Measurements from ENCODE around the gene NYAP1. TPM values are rescaled to one million over a fixed set of nuclear protein-coding genes. Genes with fewer than 3 reads are reported as not detected.
A peak's percentile ranks its signal among the peaks of the same experiment; 100 is the strongest.

The NYAP1 gene
- total RNA-seq, 2 donors from 2014 or later = 0.37 to 1.5 TPM

DNA sequence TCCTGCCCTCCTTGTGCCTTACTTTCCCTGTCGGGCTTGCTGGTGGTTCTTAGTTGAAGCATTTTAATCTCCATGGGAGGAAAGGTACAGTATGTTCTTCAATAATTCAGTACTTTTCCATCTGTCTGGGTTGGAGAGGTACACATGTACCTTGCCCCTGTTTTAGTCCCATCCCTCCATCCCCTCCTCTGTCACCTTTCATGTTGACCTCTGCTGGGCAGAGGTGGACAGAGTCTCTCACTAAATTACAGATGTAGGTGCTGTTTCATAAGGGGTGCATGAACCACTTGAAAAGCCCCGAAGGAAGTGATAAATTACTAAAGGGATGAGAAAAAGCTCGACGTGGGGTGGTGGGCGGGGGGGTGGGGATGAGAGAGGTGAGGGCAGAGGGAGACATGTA, 60.7 kb downstream of the NYAP1 start:
- no peak overlapping the region for H3K4me3 ChIP-seq
- TF ChIP-seq, protein P1, sequence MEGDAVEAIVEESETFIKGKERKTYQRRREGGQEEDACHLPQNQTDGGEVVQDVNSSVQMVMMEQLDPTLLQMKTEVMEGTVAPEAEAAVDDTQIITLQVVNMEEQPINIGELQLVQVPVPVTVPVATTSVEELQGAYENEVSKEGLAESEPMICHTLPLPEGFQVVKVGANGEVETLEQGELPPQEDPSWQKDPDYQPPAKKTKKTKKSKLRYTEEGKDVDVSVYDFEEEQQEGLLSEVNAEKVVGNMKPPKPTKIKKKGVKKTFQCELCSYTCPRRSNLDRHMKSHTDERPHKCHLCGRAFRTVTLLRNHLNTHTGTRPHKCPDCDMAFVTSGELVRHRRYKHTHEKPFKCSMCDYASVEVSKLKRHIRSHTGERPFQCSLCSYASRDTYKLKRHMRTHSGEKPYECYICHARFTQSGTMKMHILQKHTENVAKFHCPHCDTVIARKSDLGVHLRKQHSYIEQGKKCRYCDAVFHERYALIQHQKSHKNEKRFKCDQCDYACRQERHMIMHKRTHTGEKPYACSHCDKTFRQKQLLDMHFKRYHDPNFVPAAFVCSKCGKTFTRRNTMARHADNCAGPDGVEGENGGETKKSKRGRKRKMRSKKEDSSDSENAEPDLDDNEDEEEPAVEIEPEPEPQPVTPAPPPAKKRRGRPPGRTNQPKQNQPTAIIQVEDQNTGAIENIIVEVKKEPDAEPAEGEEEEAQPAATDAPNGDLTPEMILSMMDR (IDR thresholded peaks at IDR 0.05) = no peak

More for the DNA sequence above, 60.7 kb downstream of the NYAP1 start:
- Histone ChIP-seq H3K27me3 (no peaks in the 10 kb centered on the region), H3K4me1 (peaks cover 0 to 64% of the 10 kb centered on the region in 2 donors), H3K27ac (peak overlapping the region; percentile 85 to 88), H3K9me3 (no peaks in the 10 kb centered on the region), H3K36me3 (no peaks in the 10 kb centered on the region)
- no peak for DNase-seq (ENCODE audit: low spot score)

Other genes starting within 250 kb of the NYAP1 start
- gene SPDYE3, start 176.2 kb upstream of the NYAP1 start, total RNA-seq = not detected
- 1 to 10 TPM; 9.3 to 9.8 TPM for gene PILRB, start 125.8 kb upstream of the NYAP1 start, total RNA-seq
- gene PILRA, start 110.4 kb upstream of the NYAP1 start, total RNA-seq = 1 to 10 TPM; 2.6 to 6.2 TPM
- gene ZCWPW1, start 55.2 kb upstream of the NYAP1 start, total RNA-seq = 1 to 10 TPM; 2.1 to 8.5 TPM
- 10 to 100 TPM; 12.6 to 21.9 TPM for gene MEPCE, start 54.1 kb upstream of the NYAP1 start, total RNA-seq
- 10 to 100 TPM; 18.7 to 20.2 TPM for gene PPP1R35, start 47.4 kb upstream of the NYAP1 start, total RNA-seq
- not detected for gene SPACDR, start 19.7 kb upstream of the NYAP1 start, total RNA-seq
- gene TSC22D4, start 4.7 kb upstream of the NYAP1 start, total RNA-seq = 10 to 100 TPM; 26.2 to 34.6 TPM
- 10 to 100 TPM; 16.4 to 25.8 TPM for gene AGFG2, start 55.3 kb downstream of the NYAP1 start, total RNA-seq
- not detected for gene SAP25, start 90.0 kb downstream of the NYAP1 start, total RNA-seq
- 10 to 100 TPM; 23.0 to 46.2 TPM for gene LRCH4, start 102.2 kb downstream of the NYAP1 start, total RNA-seq
- gene FBXO24, start 102.4 kb downstream of the NYAP1 start, total RNA-seq = under 1 TPM in 1 of 2 donors, not detected in 1; 0.20 TPM
- gene PCOLCE, start 118.4 kb downstream of the NYAP1 start, total RNA-seq = 10 to 100 TPM; 25.4 to 39.0 TPM
- gene MOSPD3, start 128.6 kb downstream of the NYAP1 start, total RNA-seq = 10 to 100 TPM; 11.8 to 13.5 TPM
- under 1 TPM in 1 of 2 donors, not detected in 1; 0.19 TPM for gene TFR2, start 157.6 kb downstream of the NYAP1 start, total RNA-seq
- not detected for gene ACTL6B, start 172.5 kb downstream of the NYAP1 start, total RNA-seq
- 100 to 1,000 TPM in 1 of 2 donors, 10 to 100 TPM in 1; 96.2 to 169 TPM for gene GNB2, start 189.8 kb downstream of the NYAP1 start, total RNA-seq
- 10 to 100 TPM; 13.4 to 17.4 TPM for gene GIGYF1, start 210.3 kb downstream of the NYAP1 start, total RNA-seq
- 10 to 100 TPM; 19.1 to 28.7 TPM for gene POP7, start 222.2 kb downstream of the NYAP1 start, total RNA-seq
- not detected for gene EPO, start 236.5 kb downstream of the NYAP1 start, total RNA-seq
- gene ZAN, start 249.7 kb downstream of the NYAP1 start, total RNA-seq = not detected

Measured in right atrium auricular region (tissue), 2 donors.